Neuronal stem cell (in vitro differentiated cells): ENCODE results near the gene CAPZB.

ENCODE experiments used
- DNase-seq: peaks from one replicate; pipeline ENCODE4 v3.0.0-alpha.2; 2013; ENCODE audit warnings: low spot score
- H2AFZ ChIP-seq: one replicate; pipeline ENCODE4 v1.6.1; 2013; ENCODE audit warnings: mild to moderate bottlenecking, low read length, inconsistent platforms
- H2AK5ac ChIP-seq: 2 replicates; pipeline ENCODE4 v1.6.1; 2013; ENCODE audit warnings: low read depth, mild to moderate bottlenecking, inconsistent platforms, low read length, moderate library complexity, mixed read lengths
- H2BK120ac ChIP-seq: 2 replicates; pipeline ENCODE4 v1.6.1; 2013; ENCODE audit warnings: low read depth, mild to moderate bottlenecking, inconsistent platforms, low read length, moderate library complexity, mixed read lengths
- H2BK12ac ChIP-seq: one replicate; pipeline ENCODE4 v1.6.1; 2013; ENCODE audit warnings: low read length, inconsistent platforms
- H2BK15ac ChIP-seq: 2 replicates; pipeline ENCODE4 v1.6.1; 2013; ENCODE audit warnings: mild to moderate bottlenecking, low read length, inconsistent platforms, mixed read lengths
- H2BK5ac ChIP-seq: one replicate; pipeline ENCODE4 v1.6.1; 2013; ENCODE audit warnings: inconsistent platforms, mild to moderate bottlenecking, low read length, moderate library complexity
- H3K14ac ChIP-seq: one replicate; pipeline ENCODE4 v1.6.1; 2013; ENCODE audit warnings: low read length, inconsistent platforms
- H3K18ac ChIP-seq: 2 replicates; pipeline ENCODE4 v1.6.1; 2013; ENCODE audit warnings: low read length, inconsistent platforms
- H3K23ac ChIP-seq: 2 replicates; pipeline ENCODE4 v1.6.1; 2013; ENCODE audit warnings: low read depth, mild to moderate bottlenecking, mixed read lengths, low read length, inconsistent platforms; ENCODE audit not compliant: poor library complexity
- H3K27ac ChIP-seq: replicated peaks from 3 replicates; pipeline ENCODE4 v1.5.1; 2013; ENCODE audit warnings: low read length, inconsistent platforms
- H3K27me3 ChIP-seq, 3 experiments: 2 replicates each; pipeline ENCODE4 v1.6.1; 2013; ENCODE audit warnings: low read length in 3 of 3, mild to moderate bottlenecking in 2 of 3, inconsistent platforms in 1 of 3, low read depth in 1 of 3, mixed read lengths in 1 of 3, moderate library complexity in 1 of 3; ENCODE audit not compliant: control insufficient read depth in 3 of 3, insufficient read depth in 3 of 3
- H3K36me3 ChIP-seq, 2 donors: replicated peaks in 1 of 2; 2 replicates each; pipeline ENCODE4 v1.6.1; 2013; ENCODE audit warnings: low read length in 2 of 2; ENCODE audit not compliant: control insufficient read depth in 2 of 2, insufficient read depth in 2 of 2
- H3K4ac ChIP-seq: 2 replicates; pipeline ENCODE4 v1.6.1; 2013; ENCODE audit warnings: inconsistent platforms, mild to moderate bottlenecking, low read length, moderate library complexity
- H3K4me1 ChIP-seq, 2 donors: 1 replicate in 1 of 2; 2 replicates in 1 of 2; pipeline ENCODE4 v1.6.1; 2013; ENCODE audit warnings: low read length in 2 of 2, low read depth in 1 of 2; ENCODE audit not compliant: control insufficient read depth in 2 of 2, insufficient read depth in 1 of 2
- H3K4me2 ChIP-seq: one replicate; pipeline ENCODE4 v1.6.1; 2013; ENCODE audit warnings: mild to moderate bottlenecking, low read length, inconsistent platforms; ENCODE audit not compliant: insufficient read depth, poor library complexity, severe bottlenecking
- H3K4me3 ChIP-seq, 2 donors: 2 replicates each; pipeline ENCODE4 v1.5.1; 2013; ENCODE audit warnings: low read length in 2 of 2, mild to moderate bottlenecking in 2 of 2, inconsistent platforms in 1 of 2, moderate library complexity in 1 of 2
- H3K79me1 ChIP-seq: one replicate; pipeline ENCODE4 v1.6.1; 2013; ENCODE audit warnings: low read depth, mild to moderate bottlenecking, inconsistent platforms, low read length, moderate library complexity
- H3K9ac ChIP-seq: one replicate; pipeline ENCODE4 v1.6.1; 2013; ENCODE audit warnings: mild to moderate bottlenecking, low read depth, low read length, inconsistent platforms; ENCODE audit not compliant: poor library complexity
- H3K9me3 ChIP-seq, 2 donors: replicated peaks in 1 of 2; 2 replicates each; pipeline versions ENCODE3 to v1.6.1; 2013; ENCODE audit warnings: low read length in 2 of 2, mild to moderate bottlenecking in 2 of 2, inconsistent platforms in 1 of 2, low read depth in 1 of 2, mixed read lengths in 1 of 2, moderate library complexity in 1 of 2; ENCODE audit not compliant: control insufficient read depth in 2 of 2, insufficient read depth in 1 of 2
- H4K8ac ChIP-seq: one replicate; pipeline ENCODE4 v1.6.1; 2013; ENCODE audit warnings: low read depth, mild to moderate bottlenecking, inconsistent platforms, low read length, moderate library complexity
- H4K91ac ChIP-seq: one replicate; pipeline ENCODE4 v1.6.1; 2013; ENCODE audit warnings: low read length, low read depth, mild to moderate bottlenecking, inconsistent platforms; ENCODE audit not compliant: poor library complexity
- WGBS, 2 donors: extraction: QIAGEN DNeasy Blood & Tissue Kit; methylation state at CpG; one replicate each; pipeline ENCODE4 v1.1.7; 2013; ENCODE audit warnings: missing lambda C conversion rate in 2 of 2, mixed read lengths in 1 of 2; ENCODE audit not compliant: insufficient read length in 2 of 2, insufficient replicate concordance in 1 of 2; ENCODE audit errors: extremely low coverage in 2 of 2; 5-methylcytosine and 5-hydroxymethylcytosine counted together

CAPZB gene

GRCh38 chr1:19375631-19376400, 109.5 kb downstream of the CAPZB start:
- Histone ChIP-seq H3K14ac (no peak overlapping the region), H2BK15ac (no peak overlapping the region), H2BK5ac (no peak overlapping the region), H2BK12ac (no peak overlapping the region), H3K18ac (no peak overlapping the region), H2AFZ (no peak overlapping the region), H3K4me3 (no peak overlapping the region), H2BK120ac (no peak overlapping the region), H4K91ac (no peak overlapping the region), H4K8ac (no peak overlapping the region), H3K36me3 (peaks cover 17 to 88% of the 10 kb centered on the region in 2 donors), H3K27ac (no peak overlapping the region), H3K4me2 (no peak overlapping the region), H3K4me1 (no peaks in the 10 kb centered on the region), H3K9ac (no peak overlapping the region), H3K9me3 (peaks cover 0 to 5% of the 10 kb centered on the region in 2 donors), H3K4ac (no peak overlapping the region), H2AK5ac (no peak overlapping the region), H3K27me3 (no peaks in the 10 kb centered on the region), H3K23ac (no peak overlapping the region), H3K79me1 (peaks cover 12% of the 10 kb centered on the region)
- no peak for DNase-seq
- no CpG with 5 or more reads among the region's 6 CpGs for WGBS, 2 donors

GRCh38 chr1:19374926-19375325, 110.4 kb downstream of the CAPZB start:
- no peak overlapping the region for H2BK120ac ChIP-seq
- no peak overlapping the region for H3K9ac ChIP-seq
- no peaks in the 10 kb centered on the region for H3K27me3 ChIP-seq
- no peak overlapping the region for H3K4ac ChIP-seq
- H3K14ac ChIP-seq, result no peak overlapping the region
- no peak overlapping the region for H2AK5ac ChIP-seq
- no peak overlapping the region for H2BK15ac ChIP-seq
- no peak overlapping the region for H2AFZ ChIP-seq
- H4K91ac ChIP-seq, result no peak overlapping the region
- H3K79me1 ChIP-seq, result peaks cover 16% of the 10 kb centered on the region
- H3K23ac ChIP-seq, result no peak overlapping the region
- WGBS, 2 donors, result no CpG with 5 or more reads among the region's 8 CpGs
- no peak overlapping the region for H3K4me2 ChIP-seq
- peaks cover 0 to 5% of the 10 kb centered on the region in 2 donors for H3K9me3 ChIP-seq
- H3K18ac ChIP-seq, result no peak overlapping the region
- H2BK12ac ChIP-seq, result no peak overlapping the region
- no peak for DNase-seq
- no peaks in the 10 kb centered on the region for H3K4me1 ChIP-seq
- no peak overlapping the region for H3K27ac ChIP-seq
- peaks cover 12 to 80% of the 10 kb centered on the region in 2 donors for H3K36me3 ChIP-seq
- no peak overlapping the region for H4K8ac ChIP-seq
- H3K4me3 ChIP-seq, result no peak overlapping the region
- peak overlapping the region; percentile 5 for H2BK5ac ChIP-seq

- peaks cover 16% of the 10 kb centered on the region for H3K79me1 ChIP-seq
- no CpG with 5 or more reads among the region's 14 CpGs for WGBS, 2 donors
- peak overlapping the region; percentile 40 for H3K23ac ChIP-seq
- no peak overlapping the region for H3K4me2 ChIP-seq
- no peak overlapping the region for H3K4me3 ChIP-seq
- no peak overlapping the region for H3K9ac ChIP-seq
- H3K4me1 ChIP-seq, result peaks cover 0 to 2% of the 10 kb centered on the region in 2 donors
- peaks cover 0 to 5% of the 10 kb centered on the region in 2 donors for H3K9me3 ChIP-seq
- no peak overlapping the region for H4K8ac ChIP-seq
- H3K27me3 ChIP-seq, result no peaks in the 10 kb centered on the region
- no peak overlapping the region for H3K4ac ChIP-seq
- no peak overlapping the region for H2BK15ac ChIP-seq
- H2AFZ ChIP-seq, result no peak overlapping the region
- peaks cover 12 to 73% of the 10 kb centered on the region in 2 donors for H3K36me3 ChIP-seq
- no peak overlapping the region for H2BK120ac ChIP-seq
- no peak overlapping the region for H3K18ac ChIP-seq
- no peak overlapping the region for H3K14ac ChIP-seq
- no peak overlapping the region for H2AK5ac ChIP-seq
- DNase-seq, result no peak
- H3K27ac ChIP-seq, result no peak overlapping the region
- no peak overlapping the region for H4K91ac ChIP-seq
- H2BK12ac ChIP-seq, result no peak overlapping the region
- H2BK5ac ChIP-seq, result peak overlapping the region; percentile 5
These were observed 111.1 kb downstream of the CAPZB start for GRCh38 chr1:19374083-19374801.
